H1 (cell line): ENCODE data around the gene GAS7. TPM values are rescaled to one million over a fixed set of nuclear protein-coding genes. Genes with fewer than 3 reads are reported as not detected.

Experiments
- CHD2 ChIP-seq: IDR thresholded peaks from 2 replicates; pipeline ENCODE4 v1.6.1; 2012; ENCODE audit warnings: low read length, improper control_type of control experiment
- KDM4A ChIP-seq: IDR thresholded peaks from one replicate; pipeline ENCODE4 v1.7.1; 2012; ENCODE audit warnings: low read depth, mild to moderate bottlenecking, moderate library complexity, low read length, inconsistent platforms; ENCODE audit not compliant: severe bottlenecking
- POU5F1 ChIP-seq: IDR thresholded peaks from 2 replicates; pipeline ENCODE4 v1.6.1; 2011; ENCODE audit warnings: low read depth, mild to moderate bottlenecking, low read length, moderate library complexity
- SIX5 ChIP-seq: IDR thresholded peaks from 2 replicates; pipeline ENCODE4 v1.6.1; 2011; ENCODE audit warnings: mild to moderate bottlenecking, low read depth, low read length
- ZNF274 ChIP-seq: IDR thresholded peaks from 2 replicates; pipeline ENCODE4 v1.7.0; 2012; ENCODE audit warnings: low read length, borderline replicate concordance; ENCODE audit errors: extremely low read depth
- polyA plus RNA-seq, 7 experiments: library from polyadenylated mRNA; depleted of rRNA in 3 of 7; stranded (reverse) in 5 of 7; unstranded in 2 of 7; fragments of >200 nt in 5 of 7; fragments of 200-250 nt in 2 of 7; gene quantifications; 1 replicate in 5 of 7; 2 replicates in 1 of 7; 4 replicates in 1 of 7; pipeline versions ENCODE4 v1.2.1 to v1.2.3, GENCODE V29; 2011 to 2013; ENCODE audit warnings: missing spikeins in 2 of 7, mixed read lengths in 2 of 7
- total RNA-seq: library from RNA; stranded (reverse); fragmentation: NEBNext Ultra II Directional; extraction: Animal tissue kit (Norgen Biotek cat#: 25700); gene quantifications from 2 replicates; pipeline ENCODE4 v1.2.1, GENCODE V29; 2021
- TF ChIP-seq, protein P1 (sequence below): IDR thresholded peaks from 2 replicates; pipeline ENCODE4 v1.6.1; 2012; ENCODE audit warnings: low read length, inconsistent platforms
- TF ChIP-seq, protein P2 (sequence below), 3 experiments: IDR thresholded peaks; 1 replicate in 2 of 3; 2 replicates in 1 of 3; pipeline versions ENCODE4 v1.5.1 to v1.6.1; 2011; ENCODE audit warnings: low read length in 3 of 3, mild to moderate bottlenecking in 3 of 3, inconsistent platforms in 2 of 3, low read depth in 1 of 3, moderate library complexity in 1 of 3; ENCODE audit not compliant: insufficient read depth in 1 of 3; ENCODE audit errors: control extremely low read depth in 1 of 3

GAS7 gene
- total and polyA plus RNA-seq, 2 of the 8 experiments (the other 6 are each of a cell fraction or from before 2014, with no cell fraction given) = 5.0 to 14.5 TPM

GRCh38 chr17:10025976-10026901 is 172.2 kb downstream of the GAS7 start (continued):
- TF ChIP-seq SIX5 = no peak
- TF ChIP-seq CHD2 = no peak
- no peak for TF ChIP-seq POU5F1
- TF ChIP-seq, protein P1, sequence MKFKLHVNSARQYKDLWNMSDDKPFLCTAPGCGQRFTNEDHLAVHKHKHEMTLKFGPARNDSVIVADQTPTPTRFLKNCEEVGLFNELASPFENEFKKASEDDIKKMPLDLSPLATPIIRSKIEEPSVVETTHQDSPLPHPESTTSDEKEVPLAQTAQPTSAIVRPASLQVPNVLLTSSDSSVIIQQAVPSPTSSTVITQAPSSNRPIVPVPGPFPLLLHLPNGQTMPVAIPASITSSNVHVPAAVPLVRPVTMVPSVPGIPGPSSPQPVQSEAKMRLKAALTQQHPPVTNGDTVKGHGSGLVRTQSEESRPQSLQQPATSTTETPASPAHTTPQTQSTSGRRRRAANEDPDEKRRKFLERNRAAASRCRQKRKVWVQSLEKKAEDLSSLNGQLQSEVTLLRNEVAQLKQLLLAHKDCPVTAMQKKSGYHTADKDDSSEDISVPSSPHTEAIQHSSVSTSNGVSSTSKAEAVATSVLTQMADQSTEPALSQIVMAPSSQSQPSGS = no peak
- TF ChIP-seq, protein P2, sequence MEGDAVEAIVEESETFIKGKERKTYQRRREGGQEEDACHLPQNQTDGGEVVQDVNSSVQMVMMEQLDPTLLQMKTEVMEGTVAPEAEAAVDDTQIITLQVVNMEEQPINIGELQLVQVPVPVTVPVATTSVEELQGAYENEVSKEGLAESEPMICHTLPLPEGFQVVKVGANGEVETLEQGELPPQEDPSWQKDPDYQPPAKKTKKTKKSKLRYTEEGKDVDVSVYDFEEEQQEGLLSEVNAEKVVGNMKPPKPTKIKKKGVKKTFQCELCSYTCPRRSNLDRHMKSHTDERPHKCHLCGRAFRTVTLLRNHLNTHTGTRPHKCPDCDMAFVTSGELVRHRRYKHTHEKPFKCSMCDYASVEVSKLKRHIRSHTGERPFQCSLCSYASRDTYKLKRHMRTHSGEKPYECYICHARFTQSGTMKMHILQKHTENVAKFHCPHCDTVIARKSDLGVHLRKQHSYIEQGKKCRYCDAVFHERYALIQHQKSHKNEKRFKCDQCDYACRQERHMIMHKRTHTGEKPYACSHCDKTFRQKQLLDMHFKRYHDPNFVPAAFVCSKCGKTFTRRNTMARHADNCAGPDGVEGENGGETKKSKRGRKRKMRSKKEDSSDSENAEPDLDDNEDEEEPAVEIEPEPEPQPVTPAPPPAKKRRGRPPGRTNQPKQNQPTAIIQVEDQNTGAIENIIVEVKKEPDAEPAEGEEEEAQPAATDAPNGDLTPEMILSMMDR (IDR thresholded peaks at IDR 0.05; ENCODE audit: control extremely low read depth in 1 of 3, insufficient read depth in 1 of 3, low read depth in 1 of 3, low read length in 3 of 3) = no peak
- no peak for TF ChIP-seq KDM4A
- TF ChIP-seq ZNF274 = no peak
